ENCODE measurements around the gene CCDC73.

- TF ChIP-seq CTCF (IDR thresholded peaks at IDR 0.05; ENCODE audit: insufficient read depth, low read depth, low read length) (no peak), EZH2 (IDR thresholded peaks at IDR 0.05; ENCODE audit: insufficient read depth, low read length) (no peak)
Observed at GRCh38 chr11:32602657-32603415, 191.6 kb downstream of the CCDC73 start.
